HG02970 (cell line): ENCODE results near the gene SAMD14.
"Not testable (repeated sequence)": the region's sequence is repeated elsewhere in the genome, so short reads cannot be mapped to it uniquely, and the experiment has no call there.

Experiments
- ATAC-seq: cut with Tn5 transposase; IDR thresholded peaks from one replicate; pipeline ENCODE4 v1.9.1; 2021; ENCODE audit warnings: mild to moderate bottlenecking, moderate library complexity, moderate number of reproducible peaks; ENCODE audit not compliant: unreplicated experiment, low FRiP score

The SAMD14 gene

GRCh38 chr17:50062293-50063243 lies 67.4 kb downstream of the SAMD14 start:
- ATAC-seq: no peak

- ATAC-seq: not testable (repeated sequence)
These were observed 68.3 kb downstream of the SAMD14 start for GRCh38 chr17:50061713-50062045.

GRCh38 chr17:50060951-50061712 lies 68.8 kb downstream of the SAMD14 start:
- ATAC-seq: no peak
